ENCODE results near the gene DHRS3.
A peak's percentile ranks its signal among the peaks of the same experiment; 100 is the strongest.

The DHRS3 gene

DNA sequence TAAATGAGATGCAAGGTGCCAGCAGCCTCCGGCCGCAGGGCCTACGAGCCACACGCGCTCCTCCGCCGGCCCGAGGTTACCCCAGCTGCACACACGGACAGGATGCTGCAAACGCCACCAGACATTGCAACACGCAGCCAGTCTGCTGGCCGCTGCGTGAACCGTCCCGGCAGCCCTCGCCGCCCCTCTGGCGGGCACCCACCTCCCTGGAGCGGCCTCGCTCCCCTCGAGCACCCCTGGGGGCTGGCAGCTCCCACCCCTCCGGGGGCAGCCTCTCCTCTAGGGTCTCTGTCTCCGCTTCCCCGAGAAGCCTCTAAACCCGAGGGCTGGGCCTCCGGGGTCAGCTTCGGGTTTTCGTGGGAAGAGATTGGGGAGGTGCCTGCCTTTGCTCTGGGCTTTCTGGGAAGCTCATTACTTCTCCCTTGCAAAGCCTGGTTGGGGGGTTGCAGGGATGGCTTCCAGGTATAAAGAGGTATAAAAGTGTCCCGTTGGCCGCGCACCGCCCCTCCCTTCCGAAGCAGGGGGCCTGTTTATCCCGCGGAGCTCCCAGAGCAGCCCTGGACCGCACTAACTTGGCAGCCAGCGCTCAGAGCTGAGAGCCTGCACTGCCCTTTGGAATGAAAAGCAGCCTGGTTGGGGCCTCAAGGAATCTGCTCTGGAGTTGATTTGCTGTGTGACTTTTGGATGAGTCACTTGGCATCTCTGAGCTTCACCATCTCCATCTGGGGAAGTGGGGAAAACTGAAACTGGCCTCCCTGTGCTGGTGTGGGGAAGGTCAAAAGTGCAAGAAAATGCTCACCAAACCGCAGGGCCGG lies 21.8 kb downstream of the DHRS3 start:
- DNase-seq: peak; percentile 88

DNA sequence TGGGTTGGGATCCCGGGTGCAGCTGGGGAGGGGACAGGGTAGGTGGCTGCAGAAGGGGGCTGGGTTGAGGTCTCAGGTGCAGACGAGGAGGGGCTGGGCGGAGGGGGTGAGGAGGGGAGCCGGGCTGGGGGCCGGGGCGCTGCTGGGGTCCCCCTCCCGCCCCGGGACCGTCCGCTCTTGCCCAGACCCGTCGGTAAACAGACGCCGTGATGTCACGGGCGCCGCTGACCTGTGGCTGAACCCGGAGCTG lies 22.3 kb downstream of the DHRS3 start:
- no peak for DNase-seq

DNA sequence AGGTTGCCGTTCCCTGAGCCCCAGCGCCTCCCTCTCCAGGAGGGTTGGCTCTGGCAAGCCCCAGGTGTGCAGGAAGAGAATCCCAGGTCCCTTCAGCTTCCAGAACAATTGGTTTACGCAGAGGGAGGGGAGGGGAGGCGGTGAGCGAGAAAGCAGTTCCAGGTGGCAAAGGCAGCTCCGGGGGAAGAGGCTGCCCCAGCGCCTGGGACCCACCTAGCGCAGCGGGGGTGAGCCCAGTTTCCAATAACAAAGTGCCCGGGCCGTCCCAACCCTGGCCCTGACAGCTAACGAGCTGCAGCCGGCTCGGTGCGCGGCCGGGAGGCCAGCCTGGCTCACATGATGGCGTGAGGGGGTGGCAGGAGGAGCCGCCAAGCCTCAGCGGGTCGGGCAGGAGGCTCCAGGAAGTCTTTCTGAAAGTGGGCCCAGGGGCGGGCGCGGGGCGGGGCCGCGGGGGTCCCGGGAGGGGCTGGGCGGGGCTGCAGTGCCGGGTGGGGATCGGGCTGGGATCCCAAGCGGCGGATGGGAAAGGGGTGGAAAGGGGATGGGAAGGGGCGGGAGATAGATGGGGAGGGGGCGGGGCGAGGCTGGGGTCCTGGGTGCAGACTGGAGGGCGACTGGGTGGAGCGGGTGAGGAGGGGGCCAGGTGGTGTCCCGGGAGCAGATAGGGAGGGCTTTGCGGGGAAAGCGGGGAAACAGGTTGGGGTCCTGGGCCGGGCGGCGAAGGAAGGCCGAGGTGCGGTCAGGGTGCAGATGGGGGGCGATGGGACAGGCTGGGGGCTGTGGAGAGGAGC lies 22.8 kb downstream of the DHRS3 start:
- peak; percentile 78 for DNase-seq

DNA sequence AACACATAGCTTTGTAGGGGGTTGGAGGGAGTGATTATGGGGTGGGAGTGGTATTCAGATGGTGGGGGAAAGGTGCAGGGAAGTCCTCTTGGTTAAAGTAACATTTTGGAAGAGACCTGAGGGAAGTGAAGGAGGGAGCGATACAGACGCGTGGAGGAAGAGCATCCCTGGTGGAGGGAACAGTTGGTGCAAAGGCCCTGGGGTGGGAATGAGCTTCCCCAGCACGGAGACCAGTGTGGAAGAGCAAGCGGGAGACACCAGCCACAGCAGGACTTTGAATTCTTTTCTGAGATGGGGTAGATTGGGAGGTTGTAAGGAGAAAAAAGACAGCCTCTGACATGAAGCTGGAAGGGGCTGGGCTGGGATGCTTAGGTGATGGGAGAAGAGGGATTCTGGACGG lies 23.5 kb downstream of the DHRS3 start:
- no peak for DNase-seq

DNA sequence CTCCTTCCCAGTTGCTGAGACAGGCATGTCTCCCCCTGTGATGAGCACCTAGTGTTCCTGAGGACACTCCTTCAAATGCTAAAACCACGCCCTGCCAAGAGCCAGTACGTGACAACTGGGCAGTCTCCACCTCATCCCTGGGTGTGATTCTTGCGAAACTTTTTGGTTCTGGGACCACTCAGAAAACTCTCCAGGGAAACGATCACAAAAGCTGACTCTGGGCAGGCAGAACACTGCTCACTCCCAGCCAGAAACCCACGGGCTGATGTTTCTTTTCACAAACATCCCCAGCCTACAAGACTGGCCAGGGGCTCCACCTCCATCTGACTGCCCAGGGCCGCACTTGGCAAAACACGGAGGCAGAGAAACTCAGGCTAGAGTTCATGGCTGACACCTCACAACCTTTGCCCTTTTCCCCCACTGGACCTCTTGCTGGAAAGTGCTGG lies 24.4 kb downstream of the DHRS3 start:
- no peak for DNase-seq

DNA sequence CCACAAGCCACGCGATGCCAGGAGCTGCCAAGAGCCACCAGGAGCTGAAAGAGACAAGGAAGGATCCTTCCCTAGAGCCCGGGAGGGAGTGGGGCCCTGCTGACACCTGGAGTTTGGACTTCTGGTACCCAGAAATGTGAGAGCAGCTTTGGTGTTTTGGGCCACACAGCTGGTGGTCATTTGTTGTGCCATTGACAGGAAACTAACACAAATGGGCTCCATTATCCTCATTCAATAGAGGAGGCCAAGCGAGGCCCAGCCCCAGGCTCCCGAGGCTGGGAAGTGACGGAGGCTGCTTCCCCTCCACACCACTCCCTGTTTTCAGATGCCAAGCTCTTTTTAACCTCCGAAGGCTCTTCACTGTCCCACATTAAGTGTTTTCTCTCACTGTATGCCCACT lies 25.5 kb downstream of the DHRS3 start:
- no peak for DNase-seq

DNA sequence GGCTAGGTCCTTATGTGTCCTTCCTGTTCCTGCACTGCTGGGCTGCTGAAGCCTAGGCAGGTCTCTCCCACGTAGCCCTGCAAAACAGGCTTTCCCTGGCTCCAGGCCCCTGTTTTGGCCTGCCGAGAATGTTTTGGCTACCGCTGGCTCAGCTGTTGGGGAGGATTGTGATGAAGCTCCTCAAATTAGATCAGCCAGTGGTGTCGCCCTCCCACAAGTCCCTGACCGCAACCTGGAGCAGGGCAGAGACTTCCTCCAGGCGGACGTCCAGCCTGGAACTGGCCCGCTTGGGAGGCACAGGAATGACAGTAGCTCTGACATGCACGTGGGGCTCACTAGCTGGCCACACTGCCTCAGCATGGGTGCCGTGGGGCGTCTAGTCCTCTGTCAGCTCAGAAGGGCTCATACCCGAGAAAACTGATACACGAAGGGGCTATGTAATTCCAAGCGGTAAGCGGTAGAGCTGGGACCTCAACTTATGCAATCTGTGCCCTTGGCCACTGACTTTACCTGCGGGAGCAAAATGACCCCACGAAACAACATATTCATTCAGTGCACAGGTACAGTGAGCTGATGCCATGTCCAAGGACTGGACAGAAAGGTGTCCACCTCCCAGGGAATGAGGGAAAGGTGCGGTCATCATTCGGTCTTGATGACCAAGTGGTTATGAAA lies 26.6 kb downstream of the DHRS3 start:
- DNase-seq: peak; percentile 41

DNA sequence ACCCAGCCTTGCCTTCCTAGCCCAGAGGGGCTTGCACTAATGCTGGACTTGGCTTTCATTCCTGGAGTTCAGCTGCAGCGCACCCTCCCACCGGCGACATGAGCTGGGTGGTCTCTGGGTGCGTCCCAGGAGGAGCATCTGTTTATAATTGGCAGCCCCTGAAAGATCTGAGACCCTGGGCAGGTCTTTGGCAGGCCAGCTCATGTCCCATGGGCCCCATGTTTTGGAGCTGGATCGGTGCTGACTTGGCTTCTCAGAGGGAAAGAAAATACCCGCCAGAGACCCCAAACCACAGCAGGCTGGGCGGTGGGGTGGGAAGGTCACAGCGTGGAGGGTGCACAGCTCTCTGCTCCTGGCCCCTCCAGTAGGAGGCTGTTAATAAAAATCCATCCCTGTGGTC lies 29.3 kb downstream of the DHRS3 start:
- DNase-seq: no peak

DNA sequence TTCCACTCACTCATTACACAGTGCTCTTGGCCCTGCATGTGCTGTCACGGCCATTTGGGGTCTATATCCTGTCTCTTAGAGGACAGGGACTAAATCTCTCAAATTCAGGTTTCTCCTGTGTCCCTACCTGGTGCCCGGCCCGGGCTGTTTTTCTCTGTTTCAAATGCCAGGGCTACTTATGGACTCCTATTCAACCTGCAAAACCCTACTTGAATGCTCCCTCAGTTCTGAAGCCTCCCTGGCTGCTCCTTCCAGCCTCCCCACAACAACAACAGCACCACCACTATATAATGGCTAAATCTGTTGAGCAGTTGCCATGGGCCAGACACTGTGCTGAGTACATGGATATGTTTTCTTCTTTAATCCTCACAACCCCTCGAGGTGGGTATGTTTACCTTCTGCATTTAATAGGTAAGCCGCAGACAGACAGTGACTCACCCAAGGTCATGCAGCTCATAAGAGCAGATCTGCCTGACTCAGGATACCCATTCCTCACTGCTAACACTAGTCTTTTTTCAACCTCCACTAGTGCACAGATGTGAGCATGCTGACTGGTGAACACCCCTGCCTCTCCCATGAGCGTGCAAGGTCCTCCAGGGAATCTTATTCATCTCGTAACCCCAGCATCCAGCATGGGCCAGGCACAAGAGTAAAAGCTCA lies 29.9 kb downstream of the DHRS3 start:
- DNase-seq: no peak

DNA sequence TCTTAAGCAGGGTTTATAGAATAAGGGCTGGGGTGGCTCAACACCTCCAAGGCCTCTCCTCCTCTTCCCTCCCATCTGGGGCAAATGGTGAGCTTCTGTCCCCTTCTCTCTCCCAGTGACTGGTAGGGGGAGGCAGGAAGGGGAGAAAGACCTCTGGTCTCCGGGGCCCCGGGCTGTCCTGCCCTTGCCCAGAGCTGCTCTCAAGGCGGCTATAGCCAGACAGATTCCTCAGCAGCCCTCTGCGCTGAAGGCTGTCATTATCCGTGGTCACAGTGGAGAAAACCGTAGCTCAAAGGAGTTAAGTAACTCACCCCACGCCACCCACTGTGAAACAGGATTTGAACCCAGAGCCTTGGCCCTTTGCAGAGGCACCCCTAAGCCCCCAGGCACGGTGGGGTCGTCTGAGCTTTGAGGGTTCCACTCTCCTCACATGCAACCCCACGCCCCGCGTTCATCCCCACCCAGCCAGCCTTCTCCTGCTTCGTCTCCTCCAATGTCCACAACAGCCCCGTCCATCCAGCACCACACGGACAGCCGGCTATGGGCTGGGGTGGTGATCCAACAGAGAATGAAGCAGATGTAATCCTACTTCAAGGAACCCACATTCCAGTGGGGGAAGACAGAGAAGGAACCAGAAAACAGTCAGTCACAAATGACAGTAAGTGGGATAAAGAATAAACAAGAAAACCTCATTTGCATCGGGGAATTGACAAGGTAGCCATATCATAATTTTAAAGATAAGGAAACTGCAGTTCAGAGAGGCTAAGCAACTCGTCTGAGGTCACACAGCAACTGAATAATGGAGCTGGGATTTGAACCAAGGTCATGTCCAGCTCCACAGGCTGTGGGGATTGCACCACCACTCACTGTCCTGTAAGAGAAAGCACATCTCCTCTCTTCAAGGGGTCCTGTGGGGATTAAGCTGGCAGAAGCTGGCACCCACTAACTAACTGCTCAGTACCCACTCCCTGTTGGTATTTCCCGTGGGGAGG lies 31.8 kb downstream of the DHRS3 start:
- DNase-seq: no peak

DNA sequence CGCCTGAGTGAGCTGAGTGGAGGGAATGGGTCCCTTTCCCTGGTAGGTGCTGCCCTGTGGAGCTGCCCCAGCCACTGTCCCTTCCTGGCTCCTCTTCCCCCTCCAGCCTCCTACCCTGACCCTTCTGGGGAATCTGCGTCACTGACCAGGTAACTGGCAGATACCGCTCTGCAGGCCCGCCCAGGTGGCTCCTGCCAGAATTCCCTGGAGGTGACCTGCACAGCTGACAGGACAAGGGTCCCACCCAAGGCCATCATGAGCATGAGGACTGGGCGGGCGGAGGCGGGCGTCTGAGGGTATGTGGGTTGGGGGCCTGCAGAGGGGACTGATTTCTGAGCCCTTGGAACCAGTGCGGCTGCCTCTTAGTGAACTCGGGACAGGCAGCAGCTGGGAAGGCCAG lies 32.5 kb downstream of the DHRS3 start:
- DNase-seq: peak; percentile 35

DNA sequence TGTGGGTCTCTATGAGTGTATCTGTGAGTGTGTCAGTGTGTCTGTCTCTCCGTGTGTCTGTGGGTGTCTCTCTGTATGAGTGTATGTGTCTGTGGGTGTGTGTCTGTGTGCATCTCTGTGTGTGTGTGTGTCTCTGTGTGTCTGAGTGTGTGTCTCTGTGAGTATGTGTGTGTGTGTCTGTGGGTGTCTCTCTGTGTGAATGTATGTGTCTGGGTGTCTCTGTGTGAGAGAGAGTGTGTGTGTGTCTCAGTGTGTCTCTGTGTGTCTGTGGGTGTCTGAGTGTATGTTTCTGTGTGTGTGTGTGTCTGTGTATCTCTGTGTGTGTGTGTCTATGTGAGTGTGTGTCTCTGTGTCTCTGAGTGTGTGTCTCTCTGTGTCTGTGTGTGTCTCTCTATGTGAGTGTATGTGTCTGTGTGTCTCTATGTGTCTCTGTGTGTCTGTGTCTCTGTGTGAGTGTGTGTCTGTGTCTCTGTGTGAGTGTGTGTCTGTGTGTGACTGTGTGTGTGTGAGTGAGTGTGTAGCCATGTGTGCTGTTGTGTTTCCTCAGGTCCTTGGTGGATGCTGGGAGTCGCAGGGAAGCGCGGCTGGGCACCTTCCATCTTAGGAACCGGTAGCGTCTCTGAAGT lies 33.0 kb downstream of the DHRS3 start:
- no peak for DNase-seq

DNA sequence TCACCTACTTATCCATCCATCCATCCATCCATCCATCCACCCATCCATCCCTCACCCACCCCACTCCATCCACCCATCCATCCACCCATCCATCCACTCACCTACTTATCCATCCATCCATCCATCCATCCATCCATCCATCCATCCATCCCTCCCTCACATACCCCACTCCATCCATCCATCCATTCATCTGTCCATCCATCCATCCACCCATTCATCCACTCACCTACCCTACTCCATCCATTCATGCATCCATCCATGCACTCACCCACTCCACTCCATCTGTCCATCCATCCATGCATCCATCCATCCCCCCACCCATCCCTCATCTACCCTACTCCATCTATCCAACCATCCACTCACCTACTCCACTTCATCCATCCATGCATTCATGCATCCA lies 34.5 kb downstream of the DHRS3 start:
- DNase-seq: no peak

DNA sequence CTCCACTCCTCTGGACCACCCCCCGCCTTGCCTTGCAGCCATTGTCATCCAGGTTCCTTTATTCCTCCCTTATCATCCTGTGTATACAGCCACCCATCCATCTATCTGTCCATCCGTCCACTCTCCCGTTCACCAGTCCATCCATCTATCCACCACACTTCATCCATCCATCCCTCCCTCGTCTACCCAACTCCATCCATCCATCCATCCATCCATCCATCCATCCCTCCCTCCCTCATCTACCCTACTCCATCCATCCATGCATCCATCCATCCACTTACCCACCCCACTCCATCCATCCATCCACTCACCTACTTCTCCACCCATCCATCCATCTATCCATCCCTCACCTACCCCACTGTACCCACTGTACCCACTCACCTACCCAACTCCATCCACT lies 35.4 kb downstream of the DHRS3 start:
- no peak for DNase-seq

DNA sequence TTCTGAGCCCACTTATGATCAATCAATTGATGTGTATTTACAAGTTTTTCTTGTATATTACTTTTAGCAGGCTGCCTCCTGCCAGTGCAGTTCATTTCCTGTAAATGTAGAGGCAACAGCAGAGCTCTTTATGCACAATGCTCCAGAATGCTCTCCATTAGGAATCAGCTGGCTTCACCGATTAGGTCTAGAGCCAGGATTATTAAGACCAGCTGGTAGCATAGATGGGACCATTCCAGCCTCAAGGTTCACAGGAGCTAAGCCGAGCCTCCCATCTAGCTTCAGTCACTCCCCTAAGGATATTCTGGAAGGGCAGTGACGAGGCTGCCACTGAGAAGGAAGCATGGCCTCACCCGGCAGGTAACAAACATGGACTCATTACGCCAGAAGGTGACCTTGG lies 36.8 kb downstream of the DHRS3 start:
- no peak for DNase-seq

DNA sequence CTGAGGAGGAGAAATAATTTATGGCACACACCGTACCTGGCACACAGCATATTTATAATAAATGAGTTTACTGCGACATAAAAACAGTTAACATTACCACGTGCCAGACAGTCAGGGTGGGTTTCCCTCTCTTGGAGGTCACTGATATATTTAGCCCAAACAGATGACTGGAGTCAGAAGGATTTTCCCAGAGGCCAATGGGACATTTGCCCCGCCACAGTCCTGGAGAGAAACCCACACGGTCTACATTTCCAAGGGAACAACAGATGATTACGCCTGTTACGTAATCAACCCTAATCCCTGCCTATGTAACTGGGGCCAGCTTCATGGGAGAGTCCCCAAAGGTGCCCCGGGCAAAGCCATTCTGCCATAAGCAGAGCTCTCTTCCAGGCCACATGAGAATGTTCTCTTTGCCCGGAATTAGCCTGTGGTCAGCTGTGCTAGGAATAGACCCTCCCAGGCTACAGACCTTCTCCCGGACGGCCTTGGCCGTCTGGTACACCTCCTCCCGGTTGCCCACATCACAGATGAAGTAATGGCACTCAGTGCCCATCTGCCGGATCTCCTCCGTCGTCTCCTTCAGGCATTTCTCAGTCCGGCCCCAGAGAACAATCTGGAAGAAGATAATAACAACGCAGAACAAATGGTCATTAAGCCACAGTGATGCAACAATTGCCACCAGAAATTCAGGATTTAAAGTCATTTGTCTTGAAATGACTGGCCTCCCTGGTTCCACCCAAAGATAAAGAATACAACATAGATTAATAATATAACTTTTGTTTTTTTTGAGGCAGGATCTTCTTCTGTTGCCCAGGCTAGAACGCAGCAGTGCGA lies 37.7 kb downstream of the DHRS3 start:
- DNase-seq: no peak

DNA sequence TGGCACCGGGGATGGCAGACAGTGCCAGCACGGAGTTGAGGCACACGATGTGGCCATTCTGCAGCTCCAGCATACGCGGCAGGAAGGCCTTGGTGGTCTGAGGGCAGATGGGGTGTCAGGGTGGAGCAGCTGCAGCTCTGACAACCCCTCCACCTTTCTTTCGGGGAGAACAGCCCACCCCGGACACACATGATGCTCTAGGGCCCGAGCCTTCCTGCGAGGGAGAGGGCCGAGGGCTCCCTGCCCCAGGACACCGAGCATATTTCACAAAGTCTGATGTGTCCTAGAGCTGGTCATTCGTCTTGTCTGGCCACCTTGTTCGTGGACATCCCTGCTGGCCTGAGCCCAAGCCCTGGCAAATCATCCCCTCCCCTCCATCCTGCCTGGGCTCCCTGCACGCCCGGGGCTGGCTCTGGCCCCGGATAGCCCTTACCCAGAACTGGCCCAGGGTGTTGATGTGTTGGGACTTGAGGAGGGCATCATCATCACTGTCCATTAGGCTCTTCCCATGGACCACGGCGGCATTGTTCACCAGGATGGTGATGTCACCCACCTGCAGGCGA lies 39.1 kb downstream of the DHRS3 start:
- DNase-seq: no peak

DNA sequence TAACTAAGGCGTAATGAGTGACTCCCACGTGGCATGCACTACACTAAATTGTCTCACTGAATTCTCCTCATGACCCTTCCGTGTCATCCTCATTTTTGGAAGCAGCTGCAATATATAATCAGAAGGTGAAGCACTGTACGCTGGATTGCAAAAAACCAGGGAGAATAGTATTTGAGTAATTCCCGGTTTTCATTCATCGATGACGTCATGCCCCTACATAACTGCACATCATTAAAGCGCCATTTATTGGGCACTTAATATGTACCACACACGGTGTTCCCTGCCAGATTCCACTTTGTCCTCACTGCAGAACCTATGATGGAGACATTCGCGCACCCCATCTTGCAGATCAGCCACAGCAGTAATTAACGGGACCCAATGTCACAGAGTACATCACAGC lies 41.0 kb downstream of the DHRS3 start:
- no peak for DNase-seq

DNA sequence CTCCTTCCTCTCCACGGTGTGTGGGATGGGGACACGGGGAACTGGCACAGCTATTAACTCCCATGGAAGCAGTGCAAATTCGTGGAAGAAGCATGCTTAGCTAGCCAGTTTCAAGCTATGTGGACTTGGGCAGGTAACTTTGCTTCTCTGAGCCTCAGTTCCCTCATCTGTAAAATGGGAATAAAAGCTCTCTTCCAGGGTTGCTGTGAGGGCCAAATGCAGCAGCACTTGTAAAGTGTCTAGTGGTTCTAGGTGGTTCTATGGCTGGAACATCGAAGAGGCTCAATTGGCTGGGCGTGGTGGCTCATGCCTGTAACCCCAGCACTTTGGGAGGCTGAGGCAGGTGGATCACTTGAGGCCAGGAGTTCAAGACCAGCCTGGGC lies 43.3 kb downstream of the DHRS3 start:
- no peak for DNase-seq

DNA sequence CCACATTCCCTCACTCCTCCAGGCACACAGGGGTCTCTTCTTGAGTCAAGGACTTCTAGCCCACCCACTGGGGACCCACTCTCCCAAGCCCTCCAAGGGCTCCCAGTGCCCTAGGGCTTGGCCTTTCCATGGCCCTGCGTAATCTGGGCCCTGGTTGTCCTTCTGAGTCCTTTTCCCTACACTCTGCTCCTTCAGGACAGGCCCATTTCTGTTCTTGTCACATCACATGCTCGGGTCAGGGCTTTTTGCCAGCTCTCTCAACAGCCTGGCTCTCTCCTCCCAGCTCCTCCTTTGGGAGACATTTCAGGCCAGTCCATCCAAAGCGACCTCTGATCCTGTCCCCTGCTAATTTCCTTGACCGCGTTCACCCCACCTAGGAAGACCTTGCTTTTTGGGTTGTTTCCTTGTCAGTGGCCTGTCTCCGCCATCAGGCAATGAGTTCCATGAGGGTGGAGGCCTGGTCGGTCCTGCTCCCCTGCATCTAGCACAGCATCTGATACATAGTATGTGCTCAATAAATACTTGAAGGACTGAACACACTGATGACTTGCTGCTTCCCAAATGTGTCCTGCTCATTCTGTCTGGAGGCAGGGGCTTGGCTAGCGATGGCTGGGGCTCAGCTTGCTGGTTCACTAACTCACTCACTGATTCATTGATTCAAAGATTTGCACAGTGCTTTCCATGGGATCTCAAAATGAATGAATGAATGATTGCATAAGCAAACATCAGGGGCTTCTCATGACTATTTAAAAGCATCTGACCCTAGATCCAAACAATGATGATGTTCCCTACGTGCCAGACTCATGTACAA lies 44.8 kb downstream of the DHRS3 start:
- no peak for DNase-seq
